Lung (tissue), 12 donors: ENCODE data around the gene SMTNL2. TPM values are rescaled to one million over a fixed set of nuclear protein-coding genes. Genes with fewer than 3 reads are reported as not detected.

Experiments used
- ATAC-seq: fragments of 200-7000 bp; cut with Tn5 transposase; one replicate; pipeline ENCODE4 v1.9.1; 2020; ENCODE audit warnings: moderate number of reproducible peaks; ENCODE audit not compliant: insufficient read depth, low FRiP score
- DNase-seq, 3 donors: peaks; one replicate each; pipeline ENCODE4 v3.0.0-alpha.2; 2013 to 2017
- H3K27ac ChIP-seq, 2 donors: one replicate each; pipeline ENCODE4 v1.5.1; 2013; ENCODE audit warnings: mild to moderate bottlenecking in 2 of 2, moderate library complexity in 2 of 2, control low read depth in 1 of 2, inconsistent platforms in 1 of 2, low read depth in 1 of 2, low read length in 1 of 2
- H3K27me3 ChIP-seq, 3 donors: one replicate each; pipeline ENCODE4 v1.5.1; 2013; ENCODE audit warnings: low read length in 2 of 3; ENCODE audit not compliant: control insufficient read depth in 3 of 3, insufficient read depth in 3 of 3
- H3K36me3 ChIP-seq, 4 donors: one replicate each; pipeline ENCODE4 v1.5.1; 2013; ENCODE audit warnings: low read length in 4 of 4, mild to moderate bottlenecking in 1 of 4, moderate library complexity in 1 of 4; ENCODE audit not compliant: control insufficient read depth in 4 of 4, insufficient read depth in 4 of 4
- H3K4me1 ChIP-seq, 5 donors: one replicate each; pipeline ENCODE4 v1.5.1; 2013; ENCODE audit warnings: low read length in 5 of 5, mild to moderate bottlenecking in 2 of 5, moderate library complexity in 1 of 5; ENCODE audit not compliant: control insufficient read depth in 5 of 5, insufficient read depth in 5 of 5
- H3K4me3 ChIP-seq: one replicate; pipeline ENCODE4 v1.5.1; 2013; ENCODE audit warnings: mild to moderate bottlenecking, control low read depth, moderate library complexity
- H3K9ac ChIP-seq, 2 donors: one replicate each; pipeline ENCODE4 v1.5.1; 2013; ENCODE audit warnings: low read length in 2 of 2, control low read depth in 1 of 2; ENCODE audit not compliant: insufficient read depth in 1 of 2
- H3K9me3 ChIP-seq, 4 donors: one replicate each; pipeline ENCODE4 v1.5.1; 2013; ENCODE audit warnings: low read length in 3 of 4, mild to moderate bottlenecking in 1 of 4, moderate library complexity in 1 of 4; ENCODE audit not compliant: control insufficient read depth in 4 of 4, insufficient read depth in 3 of 4
- CTCF ChIP-seq: IDR thresholded peaks from 2 replicates; pipeline ENCODE4 v1.5.1; 2012; ENCODE audit warnings: mild to moderate bottlenecking; ENCODE audit errors: control extremely low read depth, extremely low read depth
- WGBS, 2 donors: extraction: QIAGEN DNeasy Blood & Tissue Kit; methylation state at CpG; one replicate each; pipeline ENCODE4 v1.1.7; 2013; 5-methylcytosine and 5-hydroxymethylcytosine counted together
- polyA plus RNA-seq, 2 donors: library from polyadenylated mRNA; stranded (reverse); fragments of 200-250 nt; gene quantifications; one replicate each; pipeline ENCODE4 v1.2.1, GENCODE V29; 2013
- total RNA-seq, 2 donors: library from RNA; depleted of rRNA in 1 of 2; stranded (reverse); fragments of >200 nt in 1 of 2; gene quantifications; one replicate each; pipeline ENCODE4 v1.2.1, GENCODE V29; 2014 to 2021
- donor health status: control.
- donor health status: control.
- donor health status: Bipolar disorder and iron deficiency.
- donor health status: healthy.
- donor health status: DM: yes; HTN: yes; CAD: no.

The SMTNL2 gene
- total and polyA plus RNA-seq, 4 donors = 1.5 to 18.1 (median 6.9) TPM

GRCh38 chr17:4544135-4544950 lies 40.0 kb upstream of the SMTNL2 start:
- WGBS, 2 donors = 92 to 95% methylated on average over 26 to 37 of the region's 37 CpGs
- no peaks in the 10 kb centered on the region for H3K27me3 ChIP-seq
- H3K9me3 ChIP-seq = no peaks in the 10 kb centered on the region
- no peak overlapping the region for H3K4me3 ChIP-seq
- H3K27ac ChIP-seq = no peak overlapping the region
- H3K36me3 ChIP-seq = peaks cover 6 to 92% (median 25%) of the 10 kb centered on the region in 4 donors
- no peak overlapping the region for H3K9ac ChIP-seq
- no peak for DNase-seq
- TF ChIP-seq CTCF = no peak
- no peak for ATAC-seq
- peaks cover 0 to 4% (median 0%) of the 10 kb centered on the region in 5 donors for H3K4me1 ChIP-seq

- ATAC-seq (no peak), DNase-seq (no peak)
- peaks cover 0 to 4% (median 0%) of the 10 kb centered on the region in 5 donors for H3K4me1 ChIP-seq
- no peak for TF ChIP-seq CTCF
- H3K9me3 ChIP-seq = no peaks in the 10 kb centered on the region
- H3K27me3 ChIP-seq = no peaks in the 10 kb centered on the region
- no peak overlapping the region for H3K27ac ChIP-seq
- H3K9ac ChIP-seq = no peak overlapping the region
- H3K36me3 ChIP-seq = peaks cover 3 to 90% (median 26%) of the 10 kb centered on the region in 4 donors
- 92 to 94% methylated on average over 18 of the region's 18 CpGs for WGBS, 2 donors
- H3K4me3 ChIP-seq = no peak overlapping the region
These were observed 39.4 kb upstream of the SMTNL2 start for GRCh38 chr17:4544951-4545216.

GRCh38 chr17:4545217-4545951 lies 38.9 kb upstream of the SMTNL2 start:
- no peak for DNase-seq
- Histone ChIP-seq H3K27me3 (no peaks in the 10 kb centered on the region), H3K36me3 (peaks cover 3 to 90% (median 27%) of the 10 kb centered on the region in 4 donors), H3K27ac (no peak overlapping the region), H3K4me3 (no peak overlapping the region), H3K9me3 (no peaks in the 10 kb centered on the region), H3K4me1 (peaks cover 0 to 4% (median 0%) of the 10 kb centered on the region in 5 donors), H3K9ac (no peak overlapping the region)
- no peak for ATAC-seq
- WGBS, 2 donors = 92 to 94% methylated on average over 32 of the region's 32 CpGs
- TF ChIP-seq CTCF = no peak
